Measurements from ENCODE around the gene GOLGA7B. TPM values are rescaled to one million over a fixed set of nuclear protein-coding genes. Genes with fewer than 3 reads are reported as not detected.

The GOLGA7B gene
- total and polyA plus RNA-seq, 12 donors = 0.05 to 1.0 (median 0.24) TPM

DNA sequence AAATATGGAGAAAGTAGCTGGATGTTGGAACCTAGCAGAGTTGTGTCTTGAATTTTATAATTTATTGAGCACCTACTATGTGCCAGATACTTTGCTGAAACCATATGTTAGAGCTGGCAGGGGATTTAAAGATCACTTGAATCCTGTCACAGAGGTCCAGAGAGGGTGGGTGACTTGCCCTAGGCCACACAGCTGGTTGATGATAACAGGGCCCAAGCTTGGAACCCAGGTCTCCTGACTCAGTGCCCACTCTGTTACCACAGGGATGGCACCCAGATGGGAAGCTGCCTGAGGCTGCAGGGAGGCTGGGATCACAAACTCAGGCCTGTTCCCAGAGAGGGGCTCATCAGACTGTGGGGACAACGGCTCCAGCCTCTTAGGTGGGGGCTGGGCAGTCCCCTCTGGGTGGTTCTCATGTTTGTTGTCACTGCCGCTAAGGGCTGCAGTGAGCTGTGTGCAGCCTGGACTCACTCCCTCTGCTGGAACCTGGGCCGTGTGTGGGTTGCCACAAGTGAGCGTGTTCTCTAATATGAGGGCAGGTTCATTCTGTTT lies 18.6 kb downstream of the GOLGA7B start:
- Histone ChIP-seq H3K27ac (no peak overlapping the region), H3K36me3 (no peaks in the 10 kb centered on the region), H3K27me3 (peaks cover 0 to 28% (median 19%) of the 10 kb centered on the region in 7 donors), H3K4me3 (no peak overlapping the region), H3K9me3 (no peaks in the 10 kb centered on the region), H3K4me1 (peaks cover 0 to 13% (median 9%) of the 10 kb centered on the region in 9 donors)
- ATAC-seq = peak in 1 of 8 donors; percentile 36
- TF ChIP-seq, protein P1, sequence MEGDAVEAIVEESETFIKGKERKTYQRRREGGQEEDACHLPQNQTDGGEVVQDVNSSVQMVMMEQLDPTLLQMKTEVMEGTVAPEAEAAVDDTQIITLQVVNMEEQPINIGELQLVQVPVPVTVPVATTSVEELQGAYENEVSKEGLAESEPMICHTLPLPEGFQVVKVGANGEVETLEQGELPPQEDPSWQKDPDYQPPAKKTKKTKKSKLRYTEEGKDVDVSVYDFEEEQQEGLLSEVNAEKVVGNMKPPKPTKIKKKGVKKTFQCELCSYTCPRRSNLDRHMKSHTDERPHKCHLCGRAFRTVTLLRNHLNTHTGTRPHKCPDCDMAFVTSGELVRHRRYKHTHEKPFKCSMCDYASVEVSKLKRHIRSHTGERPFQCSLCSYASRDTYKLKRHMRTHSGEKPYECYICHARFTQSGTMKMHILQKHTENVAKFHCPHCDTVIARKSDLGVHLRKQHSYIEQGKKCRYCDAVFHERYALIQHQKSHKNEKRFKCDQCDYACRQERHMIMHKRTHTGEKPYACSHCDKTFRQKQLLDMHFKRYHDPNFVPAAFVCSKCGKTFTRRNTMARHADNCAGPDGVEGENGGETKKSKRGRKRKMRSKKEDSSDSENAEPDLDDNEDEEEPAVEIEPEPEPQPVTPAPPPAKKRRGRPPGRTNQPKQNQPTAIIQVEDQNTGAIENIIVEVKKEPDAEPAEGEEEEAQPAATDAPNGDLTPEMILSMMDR (IDR thresholded peaks at IDR 0.05) = no peak
- 74 to 80% methylated on average over 4 of the region's 4 CpGs for WGBS, 2 donors
- DNase-seq = no peak
- intact Hi-C loops (cut with DNase I) = loop anchor here in 9 of 10 donors (2.0 to 10.0 kb wide), 6 partner anchors 73 to 107 kb away; no protein-coding TSS in a partner anchor

DNA sequence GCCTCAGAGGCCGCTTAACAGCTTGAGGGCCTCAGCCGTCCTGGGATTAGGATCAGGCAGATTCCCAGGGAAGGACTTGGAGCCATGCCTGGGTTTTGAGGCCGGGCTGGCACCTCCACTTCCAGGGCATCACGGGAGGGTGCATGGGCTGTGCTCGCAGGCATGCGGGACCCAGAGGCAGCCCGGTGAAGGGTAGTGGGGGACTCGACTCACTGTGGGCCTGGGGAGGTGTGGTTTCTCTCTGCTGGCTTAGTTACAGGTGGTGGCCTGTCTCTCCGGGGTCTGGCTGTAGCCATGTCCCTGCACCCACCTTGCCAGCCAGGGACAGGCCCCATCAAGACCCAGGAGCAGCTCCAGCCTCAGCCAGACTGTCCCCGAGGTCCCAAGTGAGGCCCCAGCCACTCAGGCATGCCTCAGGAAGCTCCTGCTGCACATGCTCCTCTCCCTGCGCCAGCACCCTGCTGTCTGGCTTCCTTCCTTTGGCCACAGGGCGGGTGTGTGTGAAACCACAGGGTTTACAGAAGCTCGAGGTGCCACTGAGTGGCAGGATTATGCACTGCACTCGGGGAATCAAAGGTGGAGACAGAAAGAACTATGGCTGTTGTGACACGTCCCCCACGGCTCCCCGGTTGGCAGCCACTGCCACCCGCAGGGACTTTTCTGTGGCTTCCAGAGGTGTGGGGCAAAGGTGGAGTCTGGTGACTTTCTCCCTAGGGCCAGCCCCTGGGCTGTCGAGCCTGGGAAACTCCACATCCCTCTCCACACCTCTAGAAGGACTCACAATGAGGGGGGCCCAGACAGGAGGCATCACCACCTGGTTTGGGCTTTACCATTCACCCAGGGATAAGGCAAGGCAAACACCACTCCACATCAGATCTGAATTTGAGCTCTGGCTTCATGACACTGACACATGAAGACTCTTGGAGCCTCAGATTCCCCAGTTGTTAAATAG lies 19.7 kb downstream of the GOLGA7B start:
- ATAC-seq (peak; percentile 90 to 98 (median 95)), DNase-seq (peak; percentile 75 to 82)
- H3K36me3 ChIP-seq = no peaks in the 10 kb centered on the region
- no peak overlapping the region for H3K27ac ChIP-seq
- WGBS, 2 donors = 11 to 14% methylated on average over 19 of the region's 19 CpGs
- H3K4me3 ChIP-seq = no peak overlapping the region
- TF ChIP-seq, protein P1 (IDR thresholded peaks at IDR 0.05) = peak; percentile 46 to 83 (median 74)
- H3K4me1 ChIP-seq = peaks cover 0 to 13% (median 9%) of the 10 kb centered on the region in 9 donors
- intact Hi-C loops (cut with DNase I) = loop anchor here (1.0 to 10.0 kb wide), 9 partner anchors 75 to 110 kb away; no protein-coding TSS in a partner anchor
- H3K9me3 ChIP-seq = no peaks in the 10 kb centered on the region
- peaks cover 0 to 36% (median 19%) of the 10 kb centered on the region in 7 donors for H3K27me3 ChIP-seq

DNA sequence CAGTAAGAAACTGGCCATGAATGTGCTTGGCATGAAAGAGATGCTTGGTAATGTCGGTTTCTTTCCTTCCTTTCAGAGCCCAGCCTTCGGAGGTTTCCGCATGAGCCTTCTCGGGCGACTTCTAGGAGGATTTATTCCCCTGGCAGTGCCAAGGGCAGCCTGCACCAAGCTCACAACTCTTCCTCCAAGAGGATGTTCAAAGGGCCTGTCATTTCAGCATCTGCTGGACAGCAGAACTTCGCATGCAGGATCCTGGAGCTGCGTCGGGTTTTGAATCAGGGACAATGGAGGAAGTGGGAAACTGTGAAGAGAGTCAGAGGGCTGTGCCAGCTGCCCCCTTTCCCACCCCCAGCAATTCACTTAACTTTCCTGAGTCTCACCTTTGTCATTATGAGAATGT lies 21.3 kb downstream of the GOLGA7B start:
- no peak for ATAC-seq
- TF ChIP-seq, protein P1 (IDR thresholded peaks at IDR 0.05) = no peak
- peaks cover 0 to 25% (median 14%) of the 10 kb centered on the region in 7 donors for H3K27me3 ChIP-seq
- H3K36me3 ChIP-seq = no peaks in the 10 kb centered on the region
- H3K4me3 ChIP-seq = no peak overlapping the region
- 79 to 81% methylated on average over 8 of the region's 8 CpGs for WGBS, 2 donors
- H3K9me3 ChIP-seq = no peaks in the 10 kb centered on the region
- peaks cover 0 to 13% (median 9%) of the 10 kb centered on the region in 9 donors for H3K4me1 ChIP-seq
- intact Hi-C loops (cut with DNase I) = loop anchor here in 2 of 10 donors (5.0 kb wide), 1 partner anchor 79 kb away; no protein-coding TSS in a partner anchor
- DNase-seq = no peak
- H3K27ac ChIP-seq = no peak overlapping the region

DNA sequence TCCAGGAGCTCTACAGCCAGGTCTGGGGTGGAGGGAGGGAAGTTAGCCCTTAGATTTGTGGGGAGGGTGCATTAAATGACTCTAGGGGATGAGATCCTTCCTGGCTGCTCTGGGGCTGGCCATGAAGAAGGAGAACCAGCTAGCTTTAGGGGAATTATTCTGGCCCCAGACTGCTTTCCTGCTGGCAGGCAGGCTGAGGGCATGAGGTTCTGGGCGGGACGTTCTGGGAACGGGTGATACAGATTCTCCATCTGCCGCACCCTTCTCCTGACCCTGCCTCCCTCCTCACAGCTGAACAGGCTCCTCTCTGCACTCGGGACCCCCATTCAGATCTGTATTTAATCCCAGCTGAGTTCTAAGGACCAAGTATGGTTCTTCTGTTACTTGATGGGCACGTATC lies 23.9 kb downstream of the GOLGA7B start:
- peak in 1 of 8 donors; percentile 15 for ATAC-seq
- Histone ChIP-seq H3K27ac (no peak overlapping the region), H3K36me3 (no peaks in the 10 kb centered on the region), H3K4me3 (no peak overlapping the region), H3K4me1 (peaks cover 0 to 11% (median 8%) of the 10 kb centered on the region in 9 donors), H3K27me3 (peaks cover 0 to 25% (median 10%) of the 10 kb centered on the region in 7 donors), H3K9me3 (no peaks in the 10 kb centered on the region)
- intact Hi-C loops (cut with DNase I) = loop anchor here in 2 of 10 donors (5.0 kb wide), 1 partner anchor 81 kb away; no protein-coding TSS in a partner anchor
- WGBS, 2 donors = 54 to 65% methylated on average over 6 of the region's 6 CpGs
- TF ChIP-seq, protein P1 (IDR thresholded peaks at IDR 0.05) = no peak
- no peak for DNase-seq
